Measurements from ENCODE around the gene LEFTY2.

- TF ChIP-seq POLR2AphosphoS5 (IDR thresholded peaks at IDR 0.05; ENCODE audit: low read depth), result no peak
- TF ChIP-seq, protein P1, sequence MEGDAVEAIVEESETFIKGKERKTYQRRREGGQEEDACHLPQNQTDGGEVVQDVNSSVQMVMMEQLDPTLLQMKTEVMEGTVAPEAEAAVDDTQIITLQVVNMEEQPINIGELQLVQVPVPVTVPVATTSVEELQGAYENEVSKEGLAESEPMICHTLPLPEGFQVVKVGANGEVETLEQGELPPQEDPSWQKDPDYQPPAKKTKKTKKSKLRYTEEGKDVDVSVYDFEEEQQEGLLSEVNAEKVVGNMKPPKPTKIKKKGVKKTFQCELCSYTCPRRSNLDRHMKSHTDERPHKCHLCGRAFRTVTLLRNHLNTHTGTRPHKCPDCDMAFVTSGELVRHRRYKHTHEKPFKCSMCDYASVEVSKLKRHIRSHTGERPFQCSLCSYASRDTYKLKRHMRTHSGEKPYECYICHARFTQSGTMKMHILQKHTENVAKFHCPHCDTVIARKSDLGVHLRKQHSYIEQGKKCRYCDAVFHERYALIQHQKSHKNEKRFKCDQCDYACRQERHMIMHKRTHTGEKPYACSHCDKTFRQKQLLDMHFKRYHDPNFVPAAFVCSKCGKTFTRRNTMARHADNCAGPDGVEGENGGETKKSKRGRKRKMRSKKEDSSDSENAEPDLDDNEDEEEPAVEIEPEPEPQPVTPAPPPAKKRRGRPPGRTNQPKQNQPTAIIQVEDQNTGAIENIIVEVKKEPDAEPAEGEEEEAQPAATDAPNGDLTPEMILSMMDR (IDR thresholded peaks at IDR 0.05; ENCODE audit: insufficient read depth, low read length), result peak; percentile 56
- TF ChIP-seq GABPA (IDR thresholded peaks at IDR 0.05; ENCODE audit: low read depth), result no peak
- TF ChIP-seq REST (IDR thresholded peaks at IDR 0.05; ENCODE audit: insufficient replicate concordance, low read depth), result no peak
These were observed 29.6 kb downstream of the LEFTY2 start for GRCh38 chr1:225911191-225912130.
